Measurements from ENCODE around the gene ITIH3. TPM values are rescaled to one million over a fixed set of nuclear protein-coding genes. Genes with fewer than 3 reads are reported as not detected.

The ITIH3 gene, protein sequence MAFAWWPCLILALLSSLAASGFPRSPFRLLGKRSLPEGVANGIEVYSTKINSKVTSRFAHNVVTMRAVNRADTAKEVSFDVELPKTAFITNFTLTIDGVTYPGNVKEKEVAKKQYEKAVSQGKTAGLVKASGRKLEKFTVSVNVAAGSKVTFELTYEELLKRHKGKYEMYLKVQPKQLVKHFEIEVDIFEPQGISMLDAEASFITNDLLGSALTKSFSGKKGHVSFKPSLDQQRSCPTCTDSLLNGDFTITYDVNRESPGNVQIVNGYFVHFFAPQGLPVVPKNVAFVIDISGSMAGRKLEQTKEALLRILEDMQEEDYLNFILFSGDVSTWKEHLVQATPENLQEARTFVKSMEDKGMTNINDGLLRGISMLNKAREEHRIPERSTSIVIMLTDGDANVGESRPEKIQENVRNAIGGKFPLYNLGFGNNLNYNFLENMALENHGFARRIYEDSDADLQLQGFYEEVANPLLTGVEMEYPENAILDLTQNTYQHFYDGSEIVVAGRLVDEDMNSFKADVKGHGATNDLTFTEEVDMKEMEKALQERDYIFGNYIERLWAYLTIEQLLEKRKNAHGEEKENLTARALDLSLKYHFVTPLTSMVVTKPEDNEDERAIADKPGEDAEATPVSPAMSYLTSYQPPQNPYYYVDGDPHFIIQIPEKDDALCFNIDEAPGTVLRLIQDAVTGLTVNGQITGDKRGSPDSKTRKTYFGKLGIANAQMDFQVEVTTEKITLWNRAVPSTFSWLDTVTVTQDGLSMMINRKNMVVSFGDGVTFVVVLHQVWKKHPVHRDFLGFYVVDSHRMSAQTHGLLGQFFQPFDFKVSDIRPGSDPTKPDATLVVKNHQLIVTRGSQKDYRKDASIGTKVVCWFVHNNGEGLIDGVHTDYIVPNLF
- 1 to 10 TPM in 1 of 2 donors, under 1 TPM in 1; 0.88 to 1.1 TPM for polyA plus RNA-seq

GRCh38 chr3:52794612-52795099, at the start of gene ITIH3:
Gene ITIH3, plus strand, starts transcription at chr3:52794796. Its CDS starts 8 bp downstream, at chr3:52794804.
- Histone ChIP-seq H3K27me3 (ENCODE audit: control insufficient read depth in 1 of 2, insufficient read depth in 2 of 2, low read length in 2 of 2) (no peaks in the 10 kb centered on the region), H3K4me3 (ENCODE audit: low read depth in 1 of 2, low read length in 2 of 2) (no peak within 1 kb of the TSS), H3K4me1 (ENCODE audit: control insufficient read depth in 2 of 2, insufficient read depth in 2 of 2, low read length in 1 of 2) (peaks cover 0 to 2% of the 10 kb centered on the region in 2 donors), H3K9me3 (ENCODE audit: control insufficient read depth in 2 of 2, insufficient read depth in 1 of 2, low read depth in 1 of 2, low read length in 1 of 2) (no peaks in the 10 kb centered on the region), H3K27ac (ENCODE audit: low read depth in 2 of 2, low read length in 1 of 2) (no peak within 1 kb of the TSS), H3K36me3 (ENCODE audit: control insufficient read depth in 2 of 2, insufficient read depth in 2 of 2, low read length in 1 of 2) (no peaks in the 10 kb centered on the region)
- WGBS, 2 donors: 70 to 78% methylated on average over 10 of the region's 10 CpGs

- no peaks in the 10 kb centered on the region for H3K4me1 ChIP-seq (ENCODE audit: control insufficient read depth in 2 of 2, insufficient read depth in 2 of 2, low read length in 1 of 2)
- no peak overlapping the region for H3K4me3 ChIP-seq (ENCODE audit: low read depth in 1 of 2, low read length in 2 of 2)
- H3K27me3 ChIP-seq (ENCODE audit: control insufficient read depth in 1 of 2, insufficient read depth in 2 of 2, low read length in 2 of 2): no peaks in the 10 kb centered on the region
- whole genome bisulfite sequencing, 2 donors: 87 to 90% methylated on average over 3 of the region's 3 CpGs
- no peaks in the 10 kb centered on the region for H3K9me3 ChIP-seq (ENCODE audit: control insufficient read depth in 2 of 2, insufficient read depth in 1 of 2, low read depth in 1 of 2, low read length in 1 of 2)
- H3K27ac ChIP-seq (ENCODE audit: low read depth in 2 of 2, low read length in 1 of 2): no peak overlapping the region
- H3K36me3 ChIP-seq (ENCODE audit: control insufficient read depth in 2 of 2, insufficient read depth in 2 of 2, low read length in 1 of 2): peaks cover 7 to 13% of the 10 kb centered on the region in 2 donors
These were observed 42.4 kb upstream of the ITIH3 start for GRCh38 chr3:52752045-52752660.

DNA sequence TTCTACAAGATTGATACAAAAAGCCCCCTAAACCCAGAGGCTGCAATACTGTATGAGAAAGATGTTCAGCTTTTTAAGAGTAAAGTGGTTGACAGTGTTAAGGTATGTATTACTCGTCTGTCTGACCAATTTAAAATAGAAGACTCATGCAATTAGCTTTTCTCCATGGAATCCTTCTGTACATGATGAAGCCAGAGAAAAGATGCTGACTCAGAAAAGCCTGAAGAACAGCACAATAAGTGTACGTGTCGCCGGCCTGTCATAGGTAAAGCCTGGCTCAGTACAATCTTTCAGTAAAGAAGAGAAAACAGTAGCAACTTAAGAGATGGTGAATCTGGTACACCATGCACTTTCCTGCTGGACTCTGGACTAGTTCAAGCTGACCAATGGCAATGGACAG, 40.2 kb upstream of the ITIH3 start:
- Histone ChIP-seq H3K27ac (ENCODE audit: low read depth in 2 of 2, low read length in 1 of 2) (no peak overlapping the region), H3K27me3 (ENCODE audit: control insufficient read depth in 1 of 2, insufficient read depth in 2 of 2, low read length in 2 of 2) (no peaks in the 10 kb centered on the region), H3K4me1 (ENCODE audit: control insufficient read depth in 2 of 2, insufficient read depth in 2 of 2, low read length in 1 of 2) (no peaks in the 10 kb centered on the region), H3K36me3 (ENCODE audit: control insufficient read depth in 2 of 2, insufficient read depth in 2 of 2, low read length in 1 of 2) (peaks cover 7 to 13% of the 10 kb centered on the region in 2 donors), H3K9me3 (ENCODE audit: control insufficient read depth in 2 of 2, insufficient read depth in 1 of 2, low read depth in 1 of 2, low read length in 1 of 2) (no peaks in the 10 kb centered on the region), H3K4me3 (ENCODE audit: low read depth in 1 of 2, low read length in 2 of 2) (no peak overlapping the region)
- 92 to 93% methylated on average over 4 of the region's 4 CpGs for WGBS, 2 donors

DNA sequence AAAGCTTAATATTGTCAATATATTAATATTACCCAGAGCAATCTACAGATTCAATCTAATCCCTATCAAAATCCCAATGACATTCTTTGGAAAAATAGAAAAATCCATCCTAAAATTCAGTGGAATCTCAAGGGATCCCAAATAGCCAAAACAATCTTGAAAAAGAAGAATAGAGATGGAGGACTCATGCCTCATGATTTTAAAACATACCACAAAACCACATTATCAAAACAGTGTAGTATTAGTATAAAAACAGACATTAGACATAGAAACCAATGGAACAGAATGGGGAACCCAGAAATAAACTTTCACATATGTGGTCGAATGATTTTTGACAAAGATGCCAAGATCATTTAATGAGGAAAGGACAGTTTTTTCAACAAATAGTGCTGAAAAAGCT, 38.5 kb upstream of the ITIH3 start:
- Histone ChIP-seq H3K36me3 (ENCODE audit: control insufficient read depth in 2 of 2, insufficient read depth in 2 of 2, low read length in 1 of 2) (peaks cover 7 to 13% of the 10 kb centered on the region in 2 donors), H3K4me1 (ENCODE audit: control insufficient read depth in 2 of 2, insufficient read depth in 2 of 2, low read length in 1 of 2) (no peaks in the 10 kb centered on the region), H3K9me3 (ENCODE audit: control insufficient read depth in 2 of 2, insufficient read depth in 1 of 2, low read depth in 1 of 2, low read length in 1 of 2) (no peaks in the 10 kb centered on the region), H3K27ac (ENCODE audit: low read depth in 2 of 2, low read length in 1 of 2) (no peak overlapping the region), H3K4me3 (ENCODE audit: low read depth in 1 of 2, low read length in 2 of 2) (no peak overlapping the region), H3K27me3 (ENCODE audit: control insufficient read depth in 1 of 2, insufficient read depth in 2 of 2, low read length in 2 of 2) (no peaks in the 10 kb centered on the region)
- 92 to 95% methylated on average over 1 of the region's 1 CpG for WGBS, 2 donors

DNA sequence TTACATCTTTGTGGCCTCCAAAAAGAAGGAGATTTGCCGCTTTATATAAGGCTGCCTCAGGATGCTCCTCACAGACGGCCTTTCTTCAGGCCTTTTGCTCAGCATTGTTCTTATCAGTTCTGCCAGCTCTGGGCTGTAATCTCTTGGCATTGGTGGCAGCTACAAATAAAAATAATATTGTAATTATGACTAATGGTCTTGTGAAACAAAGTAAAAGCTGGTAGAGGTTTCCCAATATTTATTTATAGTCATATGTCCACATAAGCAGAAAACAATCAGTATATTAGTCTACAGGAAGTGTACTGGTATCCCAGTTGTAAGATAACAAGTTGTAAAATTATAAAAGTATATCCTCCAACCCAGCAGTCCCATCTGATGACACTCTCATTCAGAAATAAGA, 31.1 kb upstream of the ITIH3 start:
- 85 to 95% methylated on average over 2 of the region's 2 CpGs for WGBS, 2 donors
- Histone ChIP-seq H3K36me3 (ENCODE audit: control insufficient read depth in 2 of 2, insufficient read depth in 2 of 2, low read length in 1 of 2) (peaks cover 0 to 10% of the 10 kb centered on the region in 2 donors), H3K4me1 (ENCODE audit: control insufficient read depth in 2 of 2, insufficient read depth in 2 of 2, low read length in 1 of 2) (no peaks in the 10 kb centered on the region), H3K4me3 (ENCODE audit: low read depth in 1 of 2, low read length in 2 of 2) (no peak overlapping the region), H3K27me3 (ENCODE audit: control insufficient read depth in 1 of 2, insufficient read depth in 2 of 2, low read length in 2 of 2) (no peaks in the 10 kb centered on the region), H3K27ac (ENCODE audit: low read depth in 2 of 2, low read length in 1 of 2) (no peak overlapping the region), H3K9me3 (ENCODE audit: control insufficient read depth in 2 of 2, insufficient read depth in 1 of 2, low read depth in 1 of 2, low read length in 1 of 2) (no peaks in the 10 kb centered on the region)

DNA sequence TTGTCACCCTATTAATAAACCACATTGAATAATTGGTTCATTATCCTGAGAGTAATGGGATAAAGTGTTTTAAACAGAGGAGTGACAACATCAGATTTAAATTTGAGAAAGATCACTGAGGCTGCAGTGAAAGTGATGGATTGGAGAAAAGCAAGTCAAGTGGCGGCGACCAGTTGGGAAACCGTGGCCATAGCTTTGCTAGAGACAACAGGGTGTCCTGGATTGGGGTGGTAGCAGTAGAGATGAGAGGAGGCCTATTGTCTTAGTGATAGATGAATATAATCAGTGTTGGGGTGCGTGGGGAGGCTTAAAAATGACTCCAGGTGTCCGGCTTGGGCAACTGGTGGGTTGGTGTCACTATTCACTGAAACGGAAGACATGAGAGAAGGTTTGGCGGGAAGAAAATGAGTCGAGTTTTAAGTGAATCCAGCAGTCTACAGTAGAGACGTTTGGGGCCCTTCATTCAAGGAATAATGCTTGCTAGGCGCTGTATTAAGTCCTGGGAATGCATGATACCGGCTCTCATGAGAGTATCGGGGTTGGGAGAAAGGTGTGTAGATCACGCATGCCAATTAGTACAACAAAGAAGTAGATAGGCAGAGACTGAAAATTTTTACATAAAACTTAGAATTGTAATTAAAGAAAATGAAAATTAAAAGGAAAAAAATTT, 24.7 kb upstream of the ITIH3 start:
- Histone ChIP-seq H3K9me3 (ENCODE audit: control insufficient read depth in 2 of 2, insufficient read depth in 1 of 2, low read depth in 1 of 2, low read length in 1 of 2) (no peaks in the 10 kb centered on the region), H3K36me3 (ENCODE audit: control insufficient read depth in 2 of 2, insufficient read depth in 2 of 2, low read length in 1 of 2) (peaks cover 0 to 3% of the 10 kb centered on the region in 2 donors), H3K27ac (ENCODE audit: low read depth in 2 of 2, low read length in 1 of 2) (no peak overlapping the region), H3K4me3 (ENCODE audit: low read depth in 1 of 2, low read length in 2 of 2) (peak overlapping the region; percentile 90), H3K4me1 (ENCODE audit: control insufficient read depth in 2 of 2, insufficient read depth in 2 of 2, low read length in 1 of 2) (peaks cover 0 to 3% of the 10 kb centered on the region in 2 donors), H3K27me3 (ENCODE audit: control insufficient read depth in 1 of 2, insufficient read depth in 2 of 2, low read length in 2 of 2) (no peaks in the 10 kb centered on the region)
- WGBS, 2 donors: 18 to 19% methylated on average over 13 of the region's 13 CpGs

- Histone ChIP-seq H3K27ac (ENCODE audit: low read depth in 2 of 2, low read length in 1 of 2) (peak within 1 kb of the TSS; percentile 62 to 78), H3K27me3 (ENCODE audit: control insufficient read depth in 1 of 2, insufficient read depth in 2 of 2, low read length in 2 of 2) (no peaks in the 10 kb centered on the region), H3K36me3 (ENCODE audit: control insufficient read depth in 2 of 2, insufficient read depth in 2 of 2, low read length in 1 of 2) (peaks cover 0 to 3% of the 10 kb centered on the region in 2 donors), H3K4me1 (ENCODE audit: control insufficient read depth in 2 of 2, insufficient read depth in 2 of 2, low read length in 1 of 2) (peaks cover 0 to 3% of the 10 kb centered on the region in 2 donors), H3K4me3 (ENCODE audit: low read depth in 1 of 2, low read length in 2 of 2) (peak within 1 kb of the TSS; percentile 90), H3K9me3 (ENCODE audit: control insufficient read depth in 2 of 2, insufficient read depth in 1 of 2, low read depth in 1 of 2, low read length in 1 of 2) (no peaks in the 10 kb centered on the region)
- WGBS, 2 donors: 1% methylated on average over 54 to 67 of the region's 67 CpGs
These were observed 23.9 kb upstream of the ITIH3 start, which contains the start of gene NEK4 for GRCh38 chr3:52770496-52771333. Gene NEK4, minus strand, starts transcription at chr3:52770940. Its CDS starts 194 bp downstream, at chr3:52770746.

- H3K27ac ChIP-seq (ENCODE audit: low read depth in 2 of 2, low read length in 1 of 2): peak overlapping the region; percentile 62 to 78
- H3K36me3 ChIP-seq (ENCODE audit: control insufficient read depth in 2 of 2, insufficient read depth in 2 of 2, low read length in 1 of 2): peaks cover 0 to 3% of the 10 kb centered on the region in 2 donors
- peaks cover 0 to 3% of the 10 kb centered on the region in 2 donors for H3K4me1 ChIP-seq (ENCODE audit: control insufficient read depth in 2 of 2, insufficient read depth in 2 of 2, low read length in 1 of 2)
- H3K9me3 ChIP-seq (ENCODE audit: control insufficient read depth in 2 of 2, insufficient read depth in 1 of 2, low read depth in 1 of 2, low read length in 1 of 2): no peaks in the 10 kb centered on the region
- WGBS, 2 donors: 58 to 63% methylated on average over 5 of the region's 5 CpGs
- peak overlapping the region; percentile 90 for H3K4me3 ChIP-seq (ENCODE audit: low read depth in 1 of 2, low read length in 2 of 2)
- no peaks in the 10 kb centered on the region for H3K27me3 ChIP-seq (ENCODE audit: control insufficient read depth in 1 of 2, insufficient read depth in 2 of 2, low read length in 2 of 2)
These were observed 23.3 kb upstream of the ITIH3 start for GRCh38 chr3:52771334-52771681.

All from esophagus (tissue), 2 donors.